NCI-H1930 (cell line): ENCODE measurements around the gene TLN1.

Experiments
- DNase-seq, 2 experiments: peaks; one replicate each; lab custom pipeline; 2025; lab: John Stamatoyannopoulos, UW

The TLN1 gene

GRCh38 chr9:35750256-35750531, 18.2 kb upstream of the TLN1 start:
- DNase-seq, result no peak

DNA sequence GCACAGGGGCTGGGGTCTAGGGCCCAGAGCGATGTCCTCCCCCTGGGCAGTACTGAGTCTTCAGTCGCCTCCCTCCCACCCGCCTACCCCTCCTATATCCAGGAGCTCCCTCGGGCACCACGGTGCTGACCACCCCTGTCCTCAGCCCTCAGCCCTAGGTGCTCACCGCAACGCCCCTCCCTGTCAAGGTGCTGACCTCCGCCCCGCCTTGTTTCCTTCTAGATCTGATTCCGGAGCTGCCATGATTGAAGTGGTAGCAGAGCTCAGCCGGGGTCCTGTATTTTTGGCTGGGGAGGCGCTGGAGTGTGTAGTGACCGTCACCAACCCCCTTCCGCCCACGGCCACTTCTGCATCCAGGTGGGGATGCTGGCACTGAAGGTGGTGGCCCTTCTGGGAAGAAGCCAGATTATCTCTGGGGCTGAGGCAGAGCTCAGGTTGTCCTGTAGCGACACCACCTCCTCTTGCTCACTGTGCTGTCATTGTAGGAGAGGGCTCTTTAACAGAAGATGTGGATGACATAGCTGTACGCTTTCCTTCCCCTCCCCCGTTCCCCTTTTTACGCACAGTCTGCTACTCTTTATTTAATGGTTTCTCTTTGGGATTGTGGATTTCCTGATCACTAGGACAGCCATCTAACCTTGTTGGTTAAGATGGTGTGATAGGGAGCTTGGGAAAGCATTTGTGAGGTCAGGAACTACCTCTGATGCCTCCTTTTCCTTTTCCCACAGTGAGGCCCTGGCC, 17.7 kb upstream of the TLN1 start:
- DNase-seq, result no peak

GRCh38 chr9:35748858-35749514, 17.0 kb upstream of the TLN1 start, which contains the start of the genes GBA2 and RGP1:
Gene GBA2 (minus strand): TSS chr9:35749228. CDS start chr9:35748704, 524 bp downstream.
Gene RGP1 (plus strand): TSS chr9:35749287. CDS start chr9:35749756, 469 bp downstream.
- peak; percentile 71 to 78 for DNase-seq

DNA sequence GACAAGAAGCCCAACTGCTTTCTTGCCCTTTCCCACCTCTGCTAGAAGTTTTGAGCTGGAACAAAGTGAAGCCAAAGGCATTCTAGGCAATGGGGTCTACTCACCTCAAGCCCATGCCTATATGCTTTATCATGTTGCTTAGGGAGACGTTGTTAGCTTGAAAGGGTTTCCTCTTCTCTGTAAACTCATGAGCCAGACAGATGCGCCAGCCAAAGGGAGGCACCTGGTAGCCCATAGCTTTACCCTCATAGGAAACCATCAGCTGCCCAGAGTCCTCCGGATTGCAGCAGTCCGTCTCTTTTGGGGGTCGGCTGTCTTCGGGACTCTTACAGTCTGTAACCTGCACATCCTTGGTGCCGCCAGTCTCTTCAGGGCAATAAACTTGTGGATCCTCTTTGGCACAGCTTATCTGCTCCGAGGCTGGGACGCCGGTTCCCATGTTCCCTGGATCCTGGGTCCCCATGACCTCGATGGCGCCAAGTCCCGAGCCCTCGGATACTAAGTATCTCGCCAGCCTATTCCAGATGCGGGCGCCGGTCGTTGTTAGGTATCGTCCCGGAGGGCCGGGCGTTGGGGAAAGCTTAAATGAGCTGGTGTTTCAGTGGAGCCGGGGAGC, 16.4 kb upstream of the TLN1 start:
- no peak for DNase-seq

DNA sequence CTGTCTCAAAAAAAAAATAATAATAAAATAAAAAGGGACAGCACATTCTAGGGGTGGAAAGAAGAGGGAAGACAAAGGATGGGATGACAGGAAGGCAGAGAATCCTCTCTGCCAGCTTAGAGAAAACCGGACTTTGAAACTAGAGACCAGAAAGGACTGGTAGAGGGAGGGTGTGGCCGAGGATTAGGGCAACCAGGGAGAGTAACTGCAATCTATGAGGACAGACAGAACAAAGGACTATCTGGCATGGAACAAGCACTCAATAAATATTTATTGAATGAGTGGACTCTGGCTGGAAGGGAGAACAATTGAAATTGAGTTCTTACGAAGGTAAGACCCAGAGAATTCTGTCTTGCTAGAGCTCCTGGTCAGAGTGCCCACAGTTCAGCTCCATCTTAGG, 14.6 kb upstream of the TLN1 start:
- no peak for DNase-seq

- DNase-seq, result no peak
Measured at GRCh38 chr9:35745569-35745968, 13.6 kb upstream of the TLN1 start.

GRCh38 chr9:35743880-35744518, 12.0 kb upstream of the TLN1 start:
- DNase-seq, result no peak

- DNase-seq, result no peak
Measured at GRCh38 chr9:35743452-35743851, 11.5 kb upstream of the TLN1 start.

GRCh38 chr9:35741740-35742139, 9.7 kb upstream of the TLN1 start:
- no peak for DNase-seq

DNA sequence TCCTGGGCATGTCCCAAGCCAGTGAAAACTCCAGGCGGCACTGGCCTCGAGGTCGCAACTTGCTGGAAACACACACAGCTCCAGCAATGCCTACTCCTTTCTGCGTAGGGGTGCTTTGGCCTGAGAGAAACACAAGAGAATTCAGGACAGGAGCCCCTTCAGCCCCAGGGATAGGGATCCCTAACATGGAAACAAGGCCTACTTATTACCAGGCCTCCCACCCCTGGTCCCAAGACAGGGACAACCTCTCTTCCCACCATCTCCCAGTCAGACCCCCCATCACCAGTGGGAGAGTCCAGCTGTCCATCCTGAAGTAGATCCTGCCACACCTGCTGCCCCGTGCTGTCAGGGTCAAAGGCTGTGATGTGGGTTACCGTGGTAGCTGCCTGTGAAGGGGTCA, 8.2 kb upstream of the TLN1 start:
- DNase-seq, result no peak

DNA sequence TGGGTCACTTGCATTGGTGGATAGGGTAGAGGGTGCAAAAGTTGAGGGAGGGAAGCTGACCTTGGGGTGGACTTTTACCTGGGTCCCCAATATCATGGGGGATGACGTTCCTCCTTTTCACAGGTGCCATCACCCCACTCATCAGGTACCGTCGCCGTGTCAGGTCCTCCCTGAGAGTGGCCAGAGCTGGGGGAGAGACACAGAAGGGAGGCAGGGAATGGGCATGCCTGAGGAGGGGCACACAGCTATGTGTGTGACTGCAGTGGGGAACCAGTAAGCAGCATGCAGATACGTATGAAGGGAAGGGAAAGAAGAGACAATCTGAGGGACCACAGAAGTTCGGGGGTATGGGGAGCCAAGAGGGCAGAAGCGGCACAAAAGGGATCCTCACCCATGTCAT, 6.9 kb upstream of the TLN1 start:
- no peak for DNase-seq

- no peak for DNase-seq
Measured at GRCh38 chr9:35738186-35738585, 6.2 kb upstream of the TLN1 start.

- DNase-seq, result no peak
Measured at GRCh38 chr9:35737143-35737542, 5.1 kb upstream of the TLN1 start.

DNA sequence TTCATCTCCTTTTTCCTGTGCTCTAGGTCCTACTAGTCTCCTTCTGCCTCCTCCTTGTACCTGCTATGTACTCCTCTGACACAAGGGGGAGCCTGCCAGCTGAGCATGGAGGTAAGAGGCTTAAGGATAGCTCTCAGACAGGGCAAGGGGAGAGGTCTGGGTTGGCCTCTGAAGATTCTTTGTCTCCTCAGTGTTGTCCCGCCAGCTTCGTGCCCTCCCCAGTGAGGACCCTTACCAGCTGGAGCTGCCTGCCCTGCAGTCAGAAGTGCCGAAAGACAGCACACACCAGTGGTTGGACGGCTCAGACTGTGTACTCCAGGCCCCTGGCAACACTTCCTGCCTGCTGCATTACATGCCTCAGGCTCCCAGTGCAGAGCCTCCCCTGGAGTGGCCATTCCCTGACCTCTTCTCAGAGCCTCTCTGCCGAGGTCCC, 4.2 kb upstream of the TLN1 start:
- peak; percentile 45 to 46 for DNase-seq

DNA sequence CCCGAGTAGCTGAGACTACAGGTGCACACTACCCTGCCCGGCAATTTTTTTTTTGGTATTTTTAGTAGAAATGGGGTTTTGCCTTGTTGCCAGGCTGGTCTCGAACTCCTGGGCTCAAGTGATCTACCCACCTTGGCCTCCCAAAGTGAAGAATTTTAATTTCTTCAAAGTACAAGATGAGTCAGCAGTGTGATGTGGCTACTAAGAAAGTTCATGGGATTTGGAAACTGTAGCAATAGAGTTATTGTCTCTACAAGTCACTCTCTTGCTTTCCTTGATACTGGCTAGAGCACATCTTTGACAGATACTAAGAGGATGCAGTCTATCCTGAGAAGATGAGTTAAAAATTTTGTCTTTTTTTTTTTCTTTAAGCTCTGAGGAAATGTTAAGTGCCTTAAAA, 2.1 kb upstream of the TLN1 start:
- DNase-seq, result no peak

DNA sequence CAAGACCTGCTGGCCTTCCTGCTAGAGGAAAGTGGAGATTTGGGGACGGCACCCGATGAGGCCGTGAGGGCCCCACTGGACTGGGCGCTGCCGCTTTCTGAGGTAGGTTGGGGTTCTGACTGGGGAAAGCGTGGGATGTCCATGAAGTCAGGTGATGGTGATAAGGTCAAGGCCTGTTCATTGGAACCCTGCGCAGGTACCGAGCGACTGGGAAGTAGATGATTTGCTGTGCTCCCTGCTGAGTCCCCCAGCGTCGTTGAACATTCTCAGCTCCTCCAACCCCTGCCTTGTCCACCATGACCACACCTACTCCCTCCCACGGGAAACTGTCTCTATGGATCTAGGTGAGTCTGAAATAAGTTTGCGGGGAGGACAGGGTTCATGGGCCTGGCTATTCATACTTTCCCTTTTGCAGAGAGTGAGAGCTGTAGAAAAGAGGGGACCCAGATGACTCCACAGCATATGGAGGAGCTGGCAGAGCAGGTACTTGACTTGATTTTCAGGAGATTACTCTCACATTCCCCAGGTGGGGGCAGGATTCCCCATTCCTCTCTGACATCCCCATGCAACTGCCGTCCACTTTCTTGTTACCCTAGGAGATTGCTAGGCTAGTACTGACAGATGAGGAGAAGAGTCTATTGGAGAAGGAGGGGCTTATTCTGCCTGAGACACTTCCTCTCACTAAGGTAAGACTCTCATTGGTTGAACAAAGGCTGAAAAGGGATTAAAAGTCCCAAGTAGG, 976 bp upstream of the TLN1 start:
- peak; percentile 4 to 38 for DNase-seq

- no peak for DNase-seq
Measured at GRCh38 chr9:35731415-35732184, 395 bp downstream of the TLN1 start.

DNA sequence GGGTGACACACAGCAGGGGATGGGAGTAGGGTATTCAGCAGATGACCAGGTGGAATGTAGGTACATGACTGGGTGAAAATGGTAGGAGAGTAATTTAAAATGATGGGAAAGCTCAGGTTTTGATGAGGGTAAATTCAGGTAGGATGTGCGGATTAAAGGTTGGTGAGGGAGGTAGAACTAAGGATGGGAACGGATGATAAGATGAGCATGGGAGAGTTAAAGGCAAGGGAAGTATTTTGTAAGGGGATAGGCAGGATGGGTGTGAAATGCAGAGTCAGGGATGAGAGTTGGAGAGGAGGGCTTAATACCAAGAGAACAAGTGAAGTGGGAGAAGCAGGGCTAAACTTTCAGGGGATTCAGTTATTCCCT, 1.5 kb downstream of the TLN1 start:
- DNase-seq, result no peak

DNA sequence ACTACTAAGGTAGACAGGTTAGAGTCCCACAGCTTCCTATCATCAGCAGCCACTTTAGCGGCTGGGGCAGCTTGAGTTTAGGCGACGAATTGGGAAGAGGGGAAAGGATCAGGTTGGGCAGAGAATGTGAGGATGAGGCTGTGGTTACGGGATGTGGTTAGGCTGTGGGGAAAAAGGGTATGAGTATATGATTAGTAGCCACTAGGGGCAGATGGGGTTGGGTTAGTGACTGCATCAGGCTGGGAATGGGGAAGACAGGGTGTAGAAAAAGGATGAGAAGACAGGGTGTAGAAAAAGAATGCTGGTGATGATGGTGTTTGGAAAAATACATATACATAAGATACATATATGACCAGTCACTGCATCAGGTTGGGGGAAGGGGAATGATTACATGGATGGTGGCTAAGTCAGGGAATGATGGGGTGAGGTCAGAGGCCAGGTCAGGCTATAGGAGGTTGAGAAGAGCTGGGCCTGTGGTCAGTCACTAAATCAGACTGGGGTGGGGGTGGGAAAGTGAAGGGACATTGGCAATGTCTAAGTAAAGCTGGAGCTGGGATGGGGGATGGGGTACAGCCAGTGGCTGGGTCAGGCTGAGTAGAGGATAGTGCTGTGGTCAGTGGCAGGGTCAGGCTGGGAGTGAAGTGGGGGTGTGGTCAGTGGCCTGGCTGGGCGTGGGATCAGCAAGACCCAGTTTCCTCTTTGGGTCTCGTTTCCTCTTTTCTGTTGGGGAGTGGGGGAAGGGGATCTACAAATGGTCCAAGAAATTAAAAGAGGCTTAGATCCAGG, 2.1 kb downstream of the TLN1 start:
- DNase-seq, result no peak

DNA sequence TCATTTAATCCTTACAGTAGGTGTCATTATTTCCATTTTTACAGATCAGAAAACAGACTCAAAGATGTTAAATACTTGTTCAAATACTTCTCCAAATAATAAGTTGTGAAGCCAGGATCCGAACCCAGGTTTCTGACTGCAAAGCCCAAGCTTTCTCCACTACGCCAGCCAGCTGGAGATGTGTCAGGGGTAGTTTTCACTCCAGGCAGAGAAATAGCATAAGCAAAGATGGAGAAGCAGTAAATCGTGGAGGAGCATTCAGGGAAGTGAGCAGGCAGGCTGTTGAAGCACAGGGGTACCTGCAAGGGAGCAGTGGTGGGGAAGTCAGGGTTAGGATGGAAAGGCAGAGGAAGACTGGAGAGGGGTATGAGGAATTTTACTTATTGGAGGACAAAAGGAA, 2.9 kb downstream of the TLN1 start:
- no peak for DNase-seq
